ENCODE measurements around the gene PNPLA1.

Gene PNPLA1

GRCh38 chr6:36226438-36227047, 43.3 kb upstream of the PNPLA1 start:
- TF ChIP-seq, protein P1, sequence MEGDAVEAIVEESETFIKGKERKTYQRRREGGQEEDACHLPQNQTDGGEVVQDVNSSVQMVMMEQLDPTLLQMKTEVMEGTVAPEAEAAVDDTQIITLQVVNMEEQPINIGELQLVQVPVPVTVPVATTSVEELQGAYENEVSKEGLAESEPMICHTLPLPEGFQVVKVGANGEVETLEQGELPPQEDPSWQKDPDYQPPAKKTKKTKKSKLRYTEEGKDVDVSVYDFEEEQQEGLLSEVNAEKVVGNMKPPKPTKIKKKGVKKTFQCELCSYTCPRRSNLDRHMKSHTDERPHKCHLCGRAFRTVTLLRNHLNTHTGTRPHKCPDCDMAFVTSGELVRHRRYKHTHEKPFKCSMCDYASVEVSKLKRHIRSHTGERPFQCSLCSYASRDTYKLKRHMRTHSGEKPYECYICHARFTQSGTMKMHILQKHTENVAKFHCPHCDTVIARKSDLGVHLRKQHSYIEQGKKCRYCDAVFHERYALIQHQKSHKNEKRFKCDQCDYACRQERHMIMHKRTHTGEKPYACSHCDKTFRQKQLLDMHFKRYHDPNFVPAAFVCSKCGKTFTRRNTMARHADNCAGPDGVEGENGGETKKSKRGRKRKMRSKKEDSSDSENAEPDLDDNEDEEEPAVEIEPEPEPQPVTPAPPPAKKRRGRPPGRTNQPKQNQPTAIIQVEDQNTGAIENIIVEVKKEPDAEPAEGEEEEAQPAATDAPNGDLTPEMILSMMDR (IDR thresholded peaks at IDR 0.05; ENCODE audit: borderline replicate concordance, insufficient read depth, low read depth, low read length), result no peak
- no peak overlapping the region for H3K4me3 ChIP-seq (ENCODE audit: low read depth, low read length)

GRCh38 chr6:36227379-36228228, 42.3 kb upstream of the PNPLA1 start:
- H3K4me3 ChIP-seq (ENCODE audit: low read depth, low read length), result no peak overlapping the region
- TF ChIP-seq, protein P1 (IDR thresholded peaks at IDR 0.05; ENCODE audit: borderline replicate concordance, insufficient read depth, low read depth, low read length), result no peak

DNA sequence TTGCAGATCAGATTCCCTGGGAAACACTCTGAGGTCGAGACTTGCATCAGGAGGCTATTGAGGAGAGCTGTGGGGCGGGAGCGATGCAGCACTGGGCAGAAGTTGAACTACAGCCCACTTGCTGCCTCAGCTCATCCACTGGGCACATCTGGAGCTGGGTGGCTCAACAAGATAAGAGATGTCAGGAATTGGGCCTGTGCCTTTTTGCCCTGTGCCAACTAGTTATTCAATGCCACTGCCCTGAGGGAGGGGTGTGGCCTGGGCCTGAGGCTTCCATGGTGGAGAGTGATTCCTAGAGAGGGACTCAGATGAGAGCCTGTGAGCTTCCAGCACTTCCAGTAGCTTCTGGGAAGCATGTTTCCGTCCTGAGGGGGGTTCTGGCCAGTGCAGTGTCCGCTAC, 40.6 kb upstream of the PNPLA1 start:
- H3K4me3 ChIP-seq (ENCODE audit: low read depth, low read length), result no peak overlapping the region
- TF ChIP-seq, protein P1 (IDR thresholded peaks at IDR 0.05; ENCODE audit: borderline replicate concordance, insufficient read depth, low read depth, low read length), result no peak

- TF ChIP-seq, protein P1 (IDR thresholded peaks at IDR 0.05; ENCODE audit: borderline replicate concordance, insufficient read depth, low read depth, low read length), result no peak
- no peak overlapping the region for H3K4me3 ChIP-seq (ENCODE audit: low read depth, low read length)
Measured at GRCh38 chr6:36230371-36230770, 39.5 kb upstream of the PNPLA1 start.

GRCh38 chr6:36232172-36232571, 37.7 kb upstream of the PNPLA1 start:
- TF ChIP-seq, protein P1 (IDR thresholded peaks at IDR 0.05; ENCODE audit: borderline replicate concordance, insufficient read depth, low read depth, low read length), result no peak
- no peak overlapping the region for H3K4me3 ChIP-seq (ENCODE audit: low read depth, low read length)

DNA sequence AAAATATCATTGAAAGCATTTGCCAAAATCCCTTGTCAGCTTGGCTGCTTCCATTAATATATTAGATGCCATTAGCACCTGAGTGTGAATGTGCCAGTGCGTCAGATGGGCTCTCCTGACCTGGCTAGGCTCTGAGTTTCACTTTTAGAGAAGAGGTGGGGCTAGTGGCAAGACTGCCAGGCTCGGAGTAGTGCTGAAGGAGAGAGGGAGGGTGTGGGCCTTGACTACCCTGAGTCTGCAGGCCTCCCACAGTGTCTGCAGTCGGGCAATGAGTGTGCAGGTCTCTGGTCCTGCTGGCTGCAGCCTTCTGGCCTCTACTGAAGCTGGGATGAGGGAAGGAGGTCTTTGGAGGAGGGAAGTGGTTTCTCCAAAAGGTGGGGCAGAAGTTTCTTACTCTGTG, 34.6 kb upstream of the PNPLA1 start:
- no peak overlapping the region for H3K4me3 ChIP-seq (ENCODE audit: low read depth, low read length)
- TF ChIP-seq, protein P1 (IDR thresholded peaks at IDR 0.05; ENCODE audit: borderline replicate concordance, insufficient read depth, low read depth, low read length), result no peak

GRCh38 chr6:36235862-36236261, 34.0 kb upstream of the PNPLA1 start:
- no peak overlapping the region for H3K4me3 ChIP-seq (ENCODE audit: low read depth, low read length)
- TF ChIP-seq, protein P1 (IDR thresholded peaks at IDR 0.05; ENCODE audit: borderline replicate concordance, insufficient read depth, low read depth, low read length), result no peak

Measured in GM12875 (cell line).